Measurements from ENCODE around the gene NUDT4. TPM values are rescaled to one million over a fixed set of nuclear protein-coding genes. Genes with fewer than 3 reads are reported as not detected.

The NUDT4 gene
- polyA plus RNA-seq, 1 of the 3 experiments (the other 2 are of a cell fraction) = 19.8 TPM

DNA sequence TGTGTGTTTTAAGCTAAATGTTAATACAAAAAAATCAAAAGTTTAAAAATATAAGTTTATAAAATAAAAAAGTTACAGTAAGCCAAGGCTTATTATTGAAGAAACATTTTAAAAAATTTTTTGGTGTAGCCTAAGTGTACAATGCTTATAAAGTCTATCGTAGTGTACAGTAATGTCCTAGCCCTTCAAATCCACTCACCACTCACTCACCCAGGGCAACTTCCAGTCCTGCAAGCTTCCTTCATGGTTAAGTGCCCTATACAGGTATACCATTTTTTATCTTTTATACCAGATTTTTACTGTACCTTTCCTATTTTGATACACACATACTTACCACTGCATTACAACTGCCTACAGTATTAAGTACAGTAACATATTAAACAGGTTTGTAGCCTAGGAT is 52.1 kb downstream of the NUDT4 start:
- Histone ChIP-seq H3K4me2 (no peak overlapping the region), H3K4me3 (ENCODE audit: low read depth in 2 of 2, low read length in 1 of 2) (no peak overlapping the region), H3K9me3 (no peaks in the 10 kb centered on the region), H3K9me2 (no peaks in the 10 kb centered on the region), H3K27me3 (ENCODE audit: insufficient read depth) (no peaks in the 10 kb centered on the region), H3K79me2 (ENCODE audit: insufficient read depth) (peaks cover 100% of the 10 kb centered on the region), H3K4me1 (ENCODE audit: control insufficient read depth in 1 of 2, insufficient read depth in 2 of 2, low read depth in 1 of 2, low read length in 1 of 2) (peaks cover 12 to 20% of the 10 kb centered on the region in 2 experiments; a peak in 3 of 4 replicates), H3F3A (replicated peaks; ENCODE audit: insufficient read depth) (peaks cover 10% of the 10 kb centered on the region), H3K9ac (no peak overlapping the region), H3K36me3 (replicated peaks in 1 of 2; ENCODE audit: control insufficient read depth in 1 of 2, insufficient read depth in 2 of 2, low read length in 1 of 2) (no peaks in the 10 kb centered on the region), H3K27ac (ENCODE audit: low read depth in 2 of 2, low read length in 1 of 2) (no peak overlapping the region), H4K20me1 (ENCODE audit: insufficient read depth) (peaks cover 97% of the 10 kb centered on the region), H2AFZ (ENCODE audit: low read depth) (no peak overlapping the region)
- ChIA-PET POLR2A (no interaction called here), CTCF (interaction anchor here (1.6 kb wide), 1 partner anchor 10 kb away, joined by 17 read pairs; no protein-coding TSS in a partner anchor)
- 94% methylated on average over 1 of the region's 1 CpG for WGBS (ENCODE audit: low lambda C conversion rate)
- no peak for DNase-seq
- TF ChIP-seq SIN3A (IDR thresholded peaks at IDR 0.05; ENCODE audit: borderline replicate concordance, low read depth, low read length) (no peak), CHD2 (IDR thresholded peaks at IDR 0.05; ENCODE audit: low read length, partially characterized antibody) (no peak), EP300 (IDR thresholded peaks at IDR 0.05; ENCODE audit: borderline replicate concordance in 1 of 2, low read depth in 1 of 2, low read length in 1 of 2) (no peak), TEAD4 (IDR thresholded peaks at IDR 0.05; ENCODE audit: borderline replicate concordance, insufficient read depth) (no peak), GATA2 (CRISPR knock-in tag; IDR thresholded peaks at IDR 0.05) (no peak), ELF1 (IDR thresholded peaks at IDR 0.05) (no peak), RFX5 (IDR thresholded peaks at IDR 0.05; ENCODE audit: low read length) (no peak), TCF12 (IDR thresholded peaks at IDR 0.05) (no peak), NRF1 (IDR thresholded peaks at IDR 0.05; ENCODE audit: low read depth, low read length) (no peak)
- TF ChIP-seq, protein P1, sequence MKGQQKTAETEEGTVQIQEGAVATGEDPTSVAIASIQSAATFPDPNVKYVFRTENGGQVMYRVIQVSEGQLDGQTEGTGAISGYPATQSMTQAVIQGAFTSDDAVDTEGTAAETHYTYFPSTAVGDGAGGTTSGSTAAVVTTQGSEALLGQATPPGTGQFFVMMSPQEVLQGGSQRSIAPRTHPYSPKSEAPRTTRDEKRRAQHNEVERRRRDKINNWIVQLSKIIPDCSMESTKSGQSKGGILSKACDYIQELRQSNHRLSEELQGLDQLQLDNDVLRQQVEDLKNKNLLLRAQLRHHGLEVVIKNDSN (IDR thresholded peaks at IDR 0.05; ENCODE audit: borderline replicate concordance, low read depth) = no peak
- TF ChIP-seq, protein P2, sequence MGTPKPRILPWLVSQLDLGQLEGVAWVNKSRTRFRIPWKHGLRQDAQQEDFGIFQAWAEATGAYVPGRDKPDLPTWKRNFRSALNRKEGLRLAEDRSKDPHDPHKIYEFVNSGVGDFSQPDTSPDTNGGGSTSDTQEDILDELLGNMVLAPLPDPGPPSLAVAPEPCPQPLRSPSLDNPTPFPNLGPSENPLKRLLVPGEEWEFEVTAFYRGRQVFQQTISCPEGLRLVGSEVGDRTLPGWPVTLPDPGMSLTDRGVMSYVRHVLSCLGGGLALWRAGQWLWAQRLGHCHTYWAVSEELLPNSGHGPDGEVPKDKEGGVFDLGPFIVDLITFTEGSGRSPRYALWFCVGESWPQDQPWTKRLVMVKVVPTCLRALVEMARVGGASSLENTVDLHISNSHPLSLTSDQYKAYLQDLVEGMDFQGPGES (IDR thresholded peaks at IDR 0.05; ENCODE audit: low read depth, low read length) = no peak
- TF ChIP-seq, protein P3, sequence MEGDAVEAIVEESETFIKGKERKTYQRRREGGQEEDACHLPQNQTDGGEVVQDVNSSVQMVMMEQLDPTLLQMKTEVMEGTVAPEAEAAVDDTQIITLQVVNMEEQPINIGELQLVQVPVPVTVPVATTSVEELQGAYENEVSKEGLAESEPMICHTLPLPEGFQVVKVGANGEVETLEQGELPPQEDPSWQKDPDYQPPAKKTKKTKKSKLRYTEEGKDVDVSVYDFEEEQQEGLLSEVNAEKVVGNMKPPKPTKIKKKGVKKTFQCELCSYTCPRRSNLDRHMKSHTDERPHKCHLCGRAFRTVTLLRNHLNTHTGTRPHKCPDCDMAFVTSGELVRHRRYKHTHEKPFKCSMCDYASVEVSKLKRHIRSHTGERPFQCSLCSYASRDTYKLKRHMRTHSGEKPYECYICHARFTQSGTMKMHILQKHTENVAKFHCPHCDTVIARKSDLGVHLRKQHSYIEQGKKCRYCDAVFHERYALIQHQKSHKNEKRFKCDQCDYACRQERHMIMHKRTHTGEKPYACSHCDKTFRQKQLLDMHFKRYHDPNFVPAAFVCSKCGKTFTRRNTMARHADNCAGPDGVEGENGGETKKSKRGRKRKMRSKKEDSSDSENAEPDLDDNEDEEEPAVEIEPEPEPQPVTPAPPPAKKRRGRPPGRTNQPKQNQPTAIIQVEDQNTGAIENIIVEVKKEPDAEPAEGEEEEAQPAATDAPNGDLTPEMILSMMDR (IDR thresholded peaks at IDR 0.05) = no peak

DNA sequence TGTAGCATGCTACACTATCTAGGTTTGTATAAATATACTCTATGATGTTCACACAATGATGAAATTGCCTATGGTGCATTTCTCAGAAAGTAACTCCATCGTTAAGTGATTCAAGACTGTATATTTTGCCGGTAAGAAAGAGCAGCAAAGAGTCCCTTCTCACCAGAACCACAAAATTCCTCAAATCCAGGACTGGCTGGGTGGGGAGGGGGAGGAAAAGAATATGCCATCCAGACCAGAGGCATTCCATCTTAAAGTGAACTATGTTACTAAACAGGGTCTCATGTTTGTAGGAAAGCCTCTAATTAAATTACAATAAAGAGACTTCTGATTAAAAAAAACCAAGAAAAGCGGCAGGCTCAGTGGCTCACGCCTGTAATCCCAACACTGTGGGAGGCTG is 52.6 kb downstream of the NUDT4 start:
- no peak for DNase-seq
- Histone ChIP-seq H4K20me1 (ENCODE audit: insufficient read depth) (peaks cover 97% of the 10 kb centered on the region), H3K9me2 (no peaks in the 10 kb centered on the region), H2AFZ (ENCODE audit: low read depth) (no peak overlapping the region), H3K4me3 (ENCODE audit: low read depth in 2 of 2, low read length in 1 of 2) (no peak overlapping the region), H3K4me2 (no peak overlapping the region), H3K36me3 (replicated peaks in 1 of 2; ENCODE audit: control insufficient read depth in 1 of 2, insufficient read depth in 2 of 2, low read length in 1 of 2) (no peaks in the 10 kb centered on the region), H3K4me1 (ENCODE audit: control insufficient read depth in 1 of 2, insufficient read depth in 2 of 2, low read depth in 1 of 2, low read length in 1 of 2) (peaks cover 10 to 18% of the 10 kb centered on the region in 2 experiments; a peak in 3 of 4 replicates), H3K9ac (no peak overlapping the region), H3K79me2 (ENCODE audit: insufficient read depth) (peaks cover 100% of the 10 kb centered on the region), H3K27ac (ENCODE audit: low read depth in 2 of 2, low read length in 1 of 2) (no peak overlapping the region), H3K27me3 (ENCODE audit: insufficient read depth) (no peaks in the 10 kb centered on the region), H3K9me3 (no peaks in the 10 kb centered on the region), H3F3A (replicated peaks; ENCODE audit: insufficient read depth) (peaks cover 14% of the 10 kb centered on the region)
- 95% methylated on average over 4 of the region's 4 CpGs for WGBS (ENCODE audit: low lambda C conversion rate)
- ChIA-PET POLR2A (no interaction called here), CTCF (interaction anchor here (1.6 kb wide), 1 partner anchor 11 kb away, joined by 17 read pairs; no protein-coding TSS in a partner anchor)
- no peak for TF ChIP-seq TCF12 (IDR thresholded peaks at IDR 0.05)
- no peak for TF ChIP-seq EZH2phosphoT487 (IDR thresholded peaks at IDR 0.05; ENCODE audit: borderline replicate concordance, low read depth)
- TF ChIP-seq YY1 (IDR thresholded peaks at IDR 0.05; ENCODE audit: low read depth) = no peak
- no peak for TF ChIP-seq RCOR1 (IDR thresholded peaks at IDR 0.05; ENCODE audit: low read length)
- TF ChIP-seq RAD21 (IDR thresholded peaks at IDR 0.05; ENCODE audit: low read length) = no peak
- no peak for TF ChIP-seq MXI1 (IDR thresholded peaks at IDR 0.05; ENCODE audit: low read depth, low read length)
- TF ChIP-seq, protein P4, sequence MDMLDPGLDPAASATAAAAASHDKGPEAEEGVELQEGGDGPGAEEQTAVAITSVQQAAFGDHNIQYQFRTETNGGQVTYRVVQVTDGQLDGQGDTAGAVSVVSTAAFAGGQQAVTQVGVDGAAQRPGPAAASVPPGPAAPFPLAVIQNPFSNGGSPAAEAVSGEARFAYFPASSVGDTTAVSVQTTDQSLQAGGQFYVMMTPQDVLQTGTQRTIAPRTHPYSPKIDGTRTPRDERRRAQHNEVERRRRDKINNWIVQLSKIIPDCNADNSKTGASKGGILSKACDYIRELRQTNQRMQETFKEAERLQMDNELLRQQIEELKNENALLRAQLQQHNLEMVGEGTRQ (IDR thresholded peaks at IDR 0.05; ENCODE audit: borderline replicate concordance, low read depth, low read length) = no peak
- TF ChIP-seq RXRA (IDR thresholded peaks at IDR 0.05; ENCODE audit: borderline replicate concordance, low read depth) = no peak
- TF ChIP-seq, protein P5, sequence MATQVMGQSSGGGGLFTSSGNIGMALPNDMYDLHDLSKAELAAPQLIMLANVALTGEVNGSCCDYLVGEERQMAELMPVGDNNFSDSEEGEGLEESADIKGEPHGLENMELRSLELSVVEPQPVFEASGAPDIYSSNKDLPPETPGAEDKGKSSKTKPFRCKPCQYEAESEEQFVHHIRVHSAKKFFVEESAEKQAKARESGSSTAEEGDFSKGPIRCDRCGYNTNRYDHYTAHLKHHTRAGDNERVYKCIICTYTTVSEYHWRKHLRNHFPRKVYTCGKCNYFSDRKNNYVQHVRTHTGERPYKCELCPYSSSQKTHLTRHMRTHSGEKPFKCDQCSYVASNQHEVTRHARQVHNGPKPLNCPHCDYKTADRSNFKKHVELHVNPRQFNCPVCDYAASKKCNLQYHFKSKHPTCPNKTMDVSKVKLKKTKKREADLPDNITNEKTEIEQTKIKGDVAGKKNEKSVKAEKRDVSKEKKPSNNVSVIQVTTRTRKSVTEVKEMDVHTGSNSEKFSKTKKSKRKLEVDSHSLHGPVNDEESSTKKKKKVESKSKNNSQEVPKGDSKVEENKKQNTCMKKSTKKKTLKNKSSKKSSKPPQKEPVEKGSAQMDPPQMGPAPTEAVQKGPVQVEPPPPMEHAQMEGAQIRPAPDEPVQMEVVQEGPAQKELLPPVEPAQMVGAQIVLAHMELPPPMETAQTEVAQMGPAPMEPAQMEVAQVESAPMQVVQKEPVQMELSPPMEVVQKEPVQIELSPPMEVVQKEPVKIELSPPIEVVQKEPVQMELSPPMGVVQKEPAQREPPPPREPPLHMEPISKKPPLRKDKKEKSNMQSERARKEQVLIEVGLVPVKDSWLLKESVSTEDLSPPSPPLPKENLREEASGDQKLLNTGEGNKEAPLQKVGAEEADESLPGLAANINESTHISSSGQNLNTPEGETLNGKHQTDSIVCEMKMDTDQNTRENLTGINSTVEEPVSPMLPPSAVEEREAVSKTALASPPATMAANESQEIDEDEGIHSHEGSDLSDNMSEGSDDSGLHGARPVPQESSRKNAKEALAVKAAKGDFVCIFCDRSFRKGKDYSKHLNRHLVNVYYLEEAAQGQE (IDR thresholded peaks at IDR 0.05; ENCODE audit: low read depth, low read length) = no peak

Data from SK-N-SH (cell line).